ENCODE measurements around the gene CMSS1. TPM values are rescaled to one million over a fixed set of nuclear protein-coding genes. Genes with fewer than 3 reads are reported as not detected.

Gene CMSS1
- total RNA-seq, 1 experiment from 2014 or later: 64.1 TPM

- H4K20me1 ChIP-seq (ENCODE audit: insufficient read depth): no peaks in the 10 kb centered on the region
- intact Hi-C loops (cut with micrococcal nuclease): no loop called here
- ATAC-seq: no peak
- no peaks in the 10 kb centered on the region for H3K9me3 ChIP-seq (ENCODE audit: control insufficient read depth in 1 of 2, insufficient read depth in 1 of 2, low read depth in 1 of 2, low read length in 2 of 2)
- RAD21 ChIA-PET (ENCODE audit: low non-redundant PET in 1 of 2, low total read pairs in 2 of 2, uncharacterized antibody in 2 of 2, unreplicated experiment in 2 of 2): no interaction called here
- H3K4me3 ChIP-seq (replicated peaks in 1 of 2; ENCODE audit: low read depth in 1 of 2, low read length in 2 of 2): no peak overlapping the region
- no peaks in the 10 kb centered on the region for H3K36me3 ChIP-seq (ENCODE audit: control insufficient read depth in 1 of 2, insufficient read depth in 2 of 2, low read length in 2 of 2)
- no peak for DNase-seq (ENCODE audit: low read depth, low spot score)
- no peaks in the 10 kb centered on the region for H3K9me2 ChIP-seq (ENCODE audit: insufficient read depth)
- CTCF ChIA-PET: no interaction called here
- H3K4me2 ChIP-seq (ENCODE audit: low read length): no peak overlapping the region
- no peaks in the 10 kb centered on the region for H3K79me2 ChIP-seq (ENCODE audit: insufficient read depth, low read length)
- POLR2A ChIA-PET: no interaction called here
- no TSS peak for BruUV-seq (replicated peaks)
- no peak overlapping the region for H3K27ac ChIP-seq (ENCODE audit: low read depth, low read length)
- no peaks in the 10 kb centered on the region for H3K4me1 ChIP-seq (ENCODE audit: control insufficient read depth in 1 of 2, insufficient read depth in 2 of 2, low read length in 2 of 2)
- H3K9ac ChIP-seq (ENCODE audit: low read length): no peak overlapping the region
- no peaks in the 10 kb centered on the region for H3K27me3 ChIP-seq (ENCODE audit: insufficient read depth, low read length)
- TF ChIP-seq ATF3 (IDR thresholded peaks at IDR 0.05) (no peak), SP1 (IDR thresholded peaks at IDR 0.05; ENCODE audit: low read depth) (no peak), EGR1 (IDR thresholded peaks at IDR 0.05; ENCODE audit: low read depth) (no peak), CEBPB (IDR thresholded peaks at IDR 0.05; ENCODE audit: low read depth) (no peak), CBX3 (IDR thresholded peaks at IDR 0.05; ENCODE audit: low read depth) (no peak), ELF1 (IDR thresholded peaks at IDR 0.05; ENCODE audit: borderline replicate concordance, low read depth) (no peak), ZNF274 (IDR thresholded peaks at IDR 0.05; ENCODE audit: low read depth, low read length) (no peak), YY1 (IDR thresholded peaks at IDR 0.05; ENCODE audit: extremely low read depth, insufficient replicate concordance, low read depth, low read length) (no peak), JUND (IDR thresholded peaks at IDR 0.05) (no peak), POLR2A (IDR thresholded peaks at IDR 0.05; ENCODE audit: borderline replicate concordance, extremely low read depth, insufficient read depth, insufficient read length) (no peak), EZH2 (IDR thresholded peaks at IDR 0.05) (no peak), RAD21 (IDR thresholded peaks at IDR 0.05; ENCODE audit: low read depth) (no peak), SIN3A (IDR thresholded peaks at IDR 0.05; ENCODE audit: low read depth) (no peak)
- no peak overlapping the region for H2AFZ ChIP-seq (ENCODE audit: low read depth, low read length, poor library complexity, severe bottlenecking)
These were observed 289.0 kb downstream of the CMSS1 start for GRCh38 chr3:100106531-100107141.
